ENCODE measurements around the gene ZNF532. TPM values are rescaled to one million over a fixed set of nuclear protein-coding genes. Genes with fewer than 3 reads are reported as not detected.

The ZNF532 gene
- total and polyA plus RNA-seq, 2 of the 13 experiments (the other 11 are each of a cell fraction or from before 2014, with no cell fraction given): not detected

- ATAC-seq (no peak), DNase-seq (ENCODE audit: low spot score) (no peak), FAIRE-seq (no peak)
- no peak for TF ChIP-seq ZNF451 (CRISPR knock-in tag; IDR thresholded peaks at IDR 0.05)
- TF ChIP-seq CENPX (CRISPR knock-in tag; IDR thresholded peaks at IDR 0.05): no peak
- no peak for TF ChIP-seq ZBED4 (CRISPR knock-in tag; IDR thresholded peaks at IDR 0.05; ENCODE audit: borderline replicate concordance)
- TF ChIP-seq HMGA1 (CRISPR knock-in tag; conservative IDR thresholded peaks at IDR 0.05): no peak
- TF ChIP-seq HMG20A (CRISPR knock-in tag; IDR thresholded peaks at IDR 0.05; ENCODE audit: borderline replicate concordance): no peak
- TF ChIP-seq HNF1B (CRISPR knock-in tag; IDR thresholded peaks at IDR 0.05): no peak
- TF ChIP-seq ZNF264 (CRISPR knock-in tag; IDR thresholded peaks at IDR 0.05): no peak
- TF ChIP-seq TBX2 (CRISPR knock-in tag; IDR thresholded peaks at IDR 0.05; ENCODE audit: borderline replicate concordance): no peak
- no peak for TF ChIP-seq SP4 (CRISPR knock-in tag; IDR thresholded peaks at IDR 0.05)
- no peak for TF ChIP-seq SALL1 (CRISPR knock-in tag; IDR thresholded peaks at IDR 0.05)
- TF ChIP-seq ZNF362 (CRISPR knock-in tag; IDR thresholded peaks at IDR 0.05; ENCODE audit: borderline replicate concordance): no peak
- TF ChIP-seq ZNF720 (CRISPR knock-in tag; IDR thresholded peaks at IDR 0.05): no peak
- no peak for TF ChIP-seq PHB2 (IDR thresholded peaks at IDR 0.05; ENCODE audit: partially characterized antibody)
- no peak for TF ChIP-seq ATF5 (CRISPR knock-in tag; IDR thresholded peaks at IDR 0.05; ENCODE audit: low read depth)
- TF ChIP-seq POLR2AphosphoS2 (IDR thresholded peaks at IDR 0.05; ENCODE audit: low read depth, low read length): no peak
- TF ChIP-seq SOX5 (CRISPR knock-in tag; IDR thresholded peaks at IDR 0.05; ENCODE audit: borderline replicate concordance): no peak
- no peak for TF ChIP-seq CHD2 (IDR thresholded peaks at IDR 0.05; ENCODE audit: low read depth, low read length)
- no peak for TF ChIP-seq ZKSCAN1 (IDR thresholded peaks at IDR 0.05; ENCODE audit: low read length)
- BruUV-seq (replicated peaks): no TSS peak
- intact Hi-C loops (cut with micrococcal nuclease; ENCODE audit: unreplicated experiment): no loop called here
- H3K36me3 ChIP-seq (replicated peaks in 1 of 2; ENCODE audit: control insufficient read depth in 1 of 2, insufficient read depth in 2 of 2, low read length in 2 of 2): no peaks in the 10 kb centered on the region
- H3K4me1 ChIP-seq (ENCODE audit: insufficient read depth, low read length): no peaks in the 10 kb centered on the region
- H3K9ac ChIP-seq (ENCODE audit: insufficient read depth, low read depth, low read length): no peak overlapping the region
- no peak overlapping the region for H3K27ac ChIP-seq (ENCODE audit: extremely low read length, insufficient read depth, low read length)
- no peaks in the 10 kb centered on the region for H3K9me3 ChIP-seq (ENCODE audit: low read length)
- no peak overlapping the region for H2AFZ ChIP-seq (ENCODE audit: low read length)
- H3K4me2 ChIP-seq (ENCODE audit: low read depth, low read length): no peak overlapping the region
- ChIA-PET CTCF (ENCODE audit: low intra/inter-chr PET ratio, low total read pairs) (no interaction called here), POLR2A (no interaction called here)
- in situ Hi-C loops (cut with HindIII; ENCODE audit: extremely low pct_ligation_motif_present, low pct_unique_long_range_greater_than_20kb): no loop called here
- under 1% methylated on average over 5 of the region's 5 CpGs for WGBS (ENCODE audit: low lambda C conversion rate)
- no peaks in the 10 kb centered on the region for H3K79me2 ChIP-seq (ENCODE audit: insufficient read depth, low read length)
- peaks cover 0 to 8% of the 10 kb centered on the region in 2 experiments; a peak in 2 of 5 replicates for H3K27me3 ChIP-seq (ENCODE audit: control insufficient read depth in 1 of 2, insufficient read depth in 2 of 2, low read length in 2 of 2)
- H4K20me1 ChIP-seq (ENCODE audit: insufficient read depth, low read length): no peaks in the 10 kb centered on the region
- H3K4me3 ChIP-seq (replicated peaks in 1 of 3; ENCODE audit: insufficient read depth in 1 of 3, low read depth in 2 of 3, low read length in 3 of 3): no peak overlapping the region
Observed at GRCh38 chr18:58861861-58862301, 2.8 kb upstream of the ZNF532 start.
